ENCODE results near the gene ZNF688.

Gene ZNF688

GRCh38 chr16:30521873-30522641 is 49.5 kb downstream of the ZNF688 start:
- Histone ChIP-seq H3K27ac (ENCODE audit: low read length) (no peak overlapping the region), H3K4me1 (ENCODE audit: low read length) (no peaks in the 10 kb centered on the region), H2AFZ (ENCODE audit: low read length) (no peak overlapping the region)

GRCh38 chr16:30521476-30521872 is 50.0 kb downstream of the ZNF688 start:
- H3K27me3 ChIP-seq (replicated peaks; ENCODE audit: insufficient read depth, low read length): no peaks in the 10 kb centered on the region
- no peaks in the 10 kb centered on the region for H3K4me1 ChIP-seq (ENCODE audit: low read length)
- TF ChIP-seq EZH2phosphoT487 (IDR thresholded peaks at IDR 0.05; ENCODE audit: low read length) (no peak), EZH2 (optimal IDR thresholded peaks at IDR 0.05; ENCODE audit: low read depth, low read length) (no peak), CTCF (IDR thresholded peaks at IDR 0.05; ENCODE audit: low read length) (no peak)
- no peak overlapping the region for H3K27ac ChIP-seq (ENCODE audit: low read length)
- H3K9ac ChIP-seq (ENCODE audit: low read length): no peak overlapping the region
- no peak overlapping the region for H3K4me3 ChIP-seq (ENCODE audit: low read length)
- H3K36me3 ChIP-seq (replicated peaks; ENCODE audit: insufficient read depth, low read length): no peaks in the 10 kb centered on the region
- H3K9me3 ChIP-seq (replicated peaks; ENCODE audit: insufficient read depth, low read length): no peaks in the 10 kb centered on the region
- H2AFZ ChIP-seq (ENCODE audit: low read length): no peak overlapping the region
- no peak for DNase-seq
- H3K4me2 ChIP-seq (ENCODE audit: low read depth, low read length): no peak overlapping the region
- no peaks in the 10 kb centered on the region for H3K9me2 ChIP-seq (replicated peaks; ENCODE audit: insufficient read depth, low read length)
- H4K20me1 ChIP-seq (ENCODE audit: insufficient read depth, low read length): no peaks in the 10 kb centered on the region
- no peaks in the 10 kb centered on the region for H3K79me2 ChIP-seq (ENCODE audit: low read length)
- peaks cover 5% of the 10 kb centered on the region; the same call in 1 of the 2 replicates for H3F3A ChIP-seq (ENCODE audit: insufficient read depth, low read length)

More at GRCh38 chr16:30521873-30522641, 49.5 kb downstream of the ZNF688 start:
- Histone ChIP-seq H3F3A (ENCODE audit: insufficient read depth, low read length) (peaks cover 5% of the 10 kb centered on the region; the same call in 1 of the 2 replicates), H3K36me3 (replicated peaks; ENCODE audit: insufficient read depth, low read length) (no peaks in the 10 kb centered on the region), H4K20me1 (ENCODE audit: insufficient read depth, low read length) (no peaks in the 10 kb centered on the region), H3K9me3 (replicated peaks; ENCODE audit: insufficient read depth, low read length) (no peaks in the 10 kb centered on the region), H3K9ac (ENCODE audit: low read length) (no peak overlapping the region), H3K4me2 (ENCODE audit: low read depth, low read length) (no peak overlapping the region), H3K9me2 (replicated peaks; ENCODE audit: insufficient read depth, low read length) (no peaks in the 10 kb centered on the region), H3K4me3 (ENCODE audit: low read length) (no peak overlapping the region), H3K27me3 (replicated peaks; ENCODE audit: insufficient read depth, low read length) (no peaks in the 10 kb centered on the region), H3K79me2 (ENCODE audit: low read length) (no peaks in the 10 kb centered on the region)
- TF ChIP-seq EZH2 (optimal IDR thresholded peaks at IDR 0.05; ENCODE audit: low read depth, low read length): no peak
- no peak for TF ChIP-seq CTCF (IDR thresholded peaks at IDR 0.05; ENCODE audit: low read length)
- no peak for TF ChIP-seq EZH2phosphoT487 (IDR thresholded peaks at IDR 0.05; ENCODE audit: low read length)
- DNase-seq: no peak

All from MM.1S (cell line).